Spleen (tissue), 11 donors: ENCODE results near the gene AURKA. TPM values are rescaled to one million over a fixed set of nuclear protein-coding genes. Genes with fewer than 3 reads are reported as not detected.
"Not testable (repeated sequence)": the region's sequence is repeated elsewhere in the genome, so short reads cannot be mapped to it uniquely, and the experiment has no call there.

ENCODE experiments used
- DNase-seq: peaks from one replicate; pipeline ENCODE4 v3.0.0-alpha.2; 2020
- H3K27ac ChIP-seq, 8 donors: fragments of 200-600 bp; sonication (generic) in 7 of 8; 1 replicate in 4 of 8; 2 replicates in 4 of 8; pipeline versions ENCODE4 v1.5.0 to v1.8.0; 2016 to 2021; ENCODE audit warnings: inconsistent platforms in 4 of 8, mild to moderate bottlenecking in 4 of 8, moderate library complexity in 1 of 8
- H3K27me3 ChIP-seq, 7 donors: fragments of 200-600 bp; sonication (generic) in 6 of 7; replicated peaks in 1 of 7; 1 replicate in 4 of 7; 2 replicates in 3 of 7; pipeline versions ENCODE4 v1.5.0 to v1.8.0; 2016 to 2021; ENCODE audit warnings: inconsistent platforms in 3 of 7, mild to moderate bottlenecking in 1 of 7
- H3K36me3 ChIP-seq, 6 donors: fragments of 200-600 bp; sonication (generic) in 5 of 6; 1 replicate in 4 of 6; 2 replicates in 2 of 6; pipeline versions ENCODE4 v1.5.0 to v1.8.0; 2016 to 2021; ENCODE audit warnings: inconsistent platforms in 2 of 6
- H3K4me1 ChIP-seq, 6 donors: fragments of 200-600 bp; sonication (generic) in 5 of 6; 1 replicate in 3 of 6; 2 replicates in 3 of 6; pipeline versions ENCODE4 v1.5.0 to v1.8.0; 2016 to 2021; ENCODE audit warnings: inconsistent platforms in 3 of 6
- H3K4me3 ChIP-seq, 8 donors: fragments of 200-600 bp; sonication (generic) in 7 of 8; 1 replicate in 4 of 8; 2 replicates in 4 of 8; pipeline versions ENCODE4 v1.5.0 to v1.8.0; 2016 to 2021; ENCODE audit warnings: inconsistent platforms in 4 of 8, mild to moderate bottlenecking in 4 of 8, moderate library complexity in 2 of 8
- H3K9me3 ChIP-seq, 8 donors: fragments of 200-600 bp; sonication (generic) in 7 of 8; 1 replicate in 4 of 8; 2 replicates in 4 of 8; pipeline versions ENCODE4 v1.5.0 to v1.8.0; 2016 to 2021; ENCODE audit warnings: inconsistent platforms in 4 of 8
- CTCF ChIP-seq, 11 experiments: fragments of 200-600 bp in 7 of 11; fragments of 450-650 bp in 4 of 11; sonication (generic) in 4 of 11; IDR thresholded peaks in 8 of 11; conservative IDR thresholded peaks in 3 of 11; 1 replicate in 7 of 11; 2 replicates in 4 of 11; pipeline versions ENCODE4 v1.4.0 to v1.8.0; 2016 to 2021; ENCODE audit warnings: antibody characterized with exemption in 11 of 11, inconsistent platforms in 4 of 11, mild to moderate bottlenecking in 1 of 11
- POLR2A ChIP-seq, 3 donors: fragments of 450-650 bp; IDR thresholded peaks; one replicate each; pipeline ENCODE4 v1.5.1; 2017; ENCODE audit warnings: antibody characterized with exemption in 3 of 3, mild to moderate bottlenecking in 1 of 3
- POLR2AphosphoS5 ChIP-seq, 3 donors: sonication (generic); formaldehyde crosslinking; IDR thresholded peaks; one replicate each; pipeline ENCODE4 v1.5.1; 2017; ENCODE audit warnings: antibody characterized with exemption in 3 of 3
- WGBS, 5 donors: extraction: QIAGEN DNeasy Blood & Tissue Kit in 3 of 5; methylation state at CpG; one replicate each; pipeline versions ENCODE4 v1.1.5 to v1.1.7; 2013 to 2018; 5-methylcytosine and 5-hydroxymethylcytosine counted together
- intact Hi-C: fragments of 100-400 bp; cut with DNase I; formaldehyde crosslinking; loops from one replicate; pipeline ENCODE4 v1.15.0; 2023; ENCODE audit warnings: low total_unique reads
- polyA plus RNA-seq, 3 donors: library from polyadenylated mRNA; stranded (reverse); fragments of 200-250 nt; gene quantifications; one replicate each; pipeline ENCODE4 v1.2.1, GENCODE V29; 2013
- total RNA-seq, 7 donors: library from RNA; depleted of rRNA in 3 of 7; stranded (reverse); fragments of >200 nt in 3 of 7; fragmentation: NEBNext Ultra II Directional in 4 of 7; extraction: Animal tissue kit (Norgen Biotek cat#: 25700) in 4 of 7; gene quantifications; one replicate each; pipeline versions ENCODE4 v1.1.0 to v1.2.1, GENCODE V29; 2016 to 2021
- donor health status: healthy with polysubstance abuse.
- donor health status: DM: no; HTN: no; CAD: no; lungs with moderate emphysema.
- donor health status: DM: no; HTN: no; CAD: no.
- donor health status: Bipolar disorder and iron deficiency.
- donor health status: healthy.
- donor health status: DM: no; HTN: no; CAD: no.
- donor health status: DM: yes; HTN: yes; CAD: no.

Gene AURKA
- total and polyA plus RNA-seq, 10 donors: 1.6 to 10.0 (median 6.1) TPM

GRCh38 chr20:56412949-56413348 lies 20.9 kb upstream of the AURKA start:
- H3K4me3 ChIP-seq: peak overlapping the region in 7 of 8 donors; percentile 30 to 67 (median 34)
- H3K27me3 ChIP-seq: no peaks in the 10 kb centered on the region
- TF ChIP-seq POLR2A (IDR thresholded peaks at IDR 0.05) (no peak), CTCF (IDR thresholded peaks at IDR 0.05 in 8 of 11, conservative IDR thresholded peaks at IDR 0.05 in 3 of 11) (no peak), POLR2AphosphoS5 (IDR thresholded peaks at IDR 0.05) (no peak)
- DNase-seq: no peak
- peak overlapping the region; percentile 71 to 92 (median 86) for H3K27ac ChIP-seq
- intact Hi-C loops: no loop called here
- 84 to 93% (median 88%) methylated on average over 3 of the region's 3 CpGs for WGBS, 5 donors
- no peaks in the 10 kb centered on the region for H3K9me3 ChIP-seq
- peaks cover 18 to 94% (median 64%) of the 10 kb centered on the region in 6 donors for H3K4me1 ChIP-seq
- H3K36me3 ChIP-seq: peaks cover 0 to 21% (median 5%) of the 10 kb centered on the region in 6 donors

GRCh38 chr20:56412473-56412790 lies 20.4 kb upstream of the AURKA start:
- Histone ChIP-seq H3K4me3 (peak overlapping the region; percentile 26 to 67 (median 33)), H3K36me3 (peaks cover 0 to 26% (median 10%) of the 10 kb centered on the region in 6 donors), H3K27me3 (no peaks in the 10 kb centered on the region), H3K27ac (peak overlapping the region; percentile 71 to 92 (median 86)), H3K4me1 (peaks cover 18 to 89% (median 61%) of the 10 kb centered on the region in 6 donors), H3K9me3 (no peaks in the 10 kb centered on the region)
- intact Hi-C loops: no loop called here
- 70 to 78% (median 72%) methylated on average over 7 of the region's 7 CpGs for WGBS, 5 donors
- no peak for DNase-seq
- TF ChIP-seq CTCF (IDR thresholded peaks at IDR 0.05 in 8 of 11, conservative IDR thresholded peaks at IDR 0.05 in 3 of 11): no peak

- DNase-seq: no peak
- Histone ChIP-seq H3K36me3 (peaks cover 0 to 27% (median 15%) of the 10 kb centered on the region in 6 donors), H3K27ac (peak within 1 kb of the TSS; percentile 71 to 92 (median 86)), H3K27me3 (no peaks in the 10 kb centered on the region), H3K4me1 (peaks cover 18 to 84% (median 59%) of the 10 kb centered on the region in 6 donors), H3K9me3 (no peaks in the 10 kb centered on the region), H3K4me3 (peak within 1 kb of the TSS; percentile 26 to 67 (median 33))
- peak in 3 of 11 experiments; percentile 22 to 42 (median 23) for TF ChIP-seq CTCF (IDR thresholded peaks at IDR 0.05 in 8 of 11, conservative IDR thresholded peaks at IDR 0.05 in 3 of 11)
- TF ChIP-seq POLR2AphosphoS5 (IDR thresholded peaks at IDR 0.05): peak in 2 of 3 donors; percentile 44 to 77
- TF ChIP-seq POLR2A (IDR thresholded peaks at IDR 0.05): no peak
- intact Hi-C loops: no loop called here
- WGBS, 5 donors: 4 to 8% (median 7%) methylated on average over 10 of the region's 10 CpGs
Observed at GRCh38 chr20:56411759-56412472, 19.9 kb upstream of the AURKA start, which contains the start of gene CASS4. TSS of gene CASS4 (plus strand) at chr20:56412260. CDS start at chr20:56412459, 199 bp downstream.

GRCh38 chr20:56411287-56411686 lies 19.3 kb upstream of the AURKA start:
- Histone ChIP-seq H3K36me3 (peaks cover 0 to 30% (median 21%) of the 10 kb centered on the region in 6 donors), H3K27ac (peak overlapping the region; percentile 71 to 92 (median 86)), H3K4me3 (peak overlapping the region in 3 of 8 donors; percentile 35 to 67 (median 40)), H3K4me1 (peaks cover 18 to 78% (median 57%) of the 10 kb centered on the region in 6 donors)
- intact Hi-C loops, H3K27me3 ChIP-seq, H3K9me3 ChIP-seq: not testable (repeated sequence)
- peak; percentile 65 for DNase-seq
- WGBS, 5 donors: 80 to 92% (median 86%) methylated on average over 7 of the region's 7 CpGs
